Heart right ventricle (tissue), 16 donors: ENCODE results near the gene GOSR2. TPM values are rescaled to one million over a fixed set of nuclear protein-coding genes. Genes with fewer than 3 reads are reported as not detected.

Source experiments
- ATAC-seq, 8 donors: fragments of 200-7000 bp; cut with Tn5 transposase; one replicate each; pipeline ENCODE4 v1.9.1; 2020; ENCODE audit warnings: mild to moderate bottlenecking in 8 of 8, moderate library complexity in 8 of 8, moderate number of reproducible peaks in 1 of 8
- DNase-seq, 2 donors: peaks; one replicate each; pipeline ENCODE4 v3.0.0-alpha.2; 2020
- H3K27ac ChIP-seq, 10 donors: fragments of 200-600 bp; sonication (generic) in 2 of 10; one replicate each; pipeline versions ENCODE4 v1.5.0 to v1.8.0; 2020 to 2022; ENCODE audit warnings: mild to moderate bottlenecking in 3 of 10
- H3K27me3 ChIP-seq, 7 donors: fragments of 200-600 bp; one replicate each; pipeline ENCODE4 v1.8.0; 2021 to 2022; ENCODE audit warnings: mild to moderate bottlenecking in 2 of 7
- H3K36me3 ChIP-seq, 9 donors: fragments of 200-600 bp; sonication (generic) in 1 of 9; one replicate each; pipeline versions ENCODE4 v1.5.0 to v1.8.0; 2020 to 2022; ENCODE audit warnings: mild to moderate bottlenecking in 2 of 9
- H3K4me1 ChIP-seq, 9 donors: fragments of 200-600 bp; sonication (generic) in 1 of 9; one replicate each; pipeline versions ENCODE4 v1.5.0 to v1.8.0; 2020 to 2022; ENCODE audit warnings: mild to moderate bottlenecking in 4 of 9
- H3K4me3 ChIP-seq, 10 donors: fragments of 200-600 bp; sonication (generic) in 2 of 10; one replicate each; pipeline versions ENCODE4 v1.5.0 to v1.8.0; 2020 to 2022; ENCODE audit warnings: mild to moderate bottlenecking in 7 of 10, moderate library complexity in 2 of 10
- H3K9me3 ChIP-seq, 11 donors: fragments of 200-600 bp in 10 of 11; sonication (generic) in 2 of 11; one replicate each; pipeline versions ENCODE4 v1.5.0 to v1.8.0; 2013 to 2022; ENCODE audit warnings: mild to moderate bottlenecking in 2 of 11, control low read depth in 1 of 11, moderate library complexity in 1 of 11
- CTCF ChIP-seq, 9 donors: fragments of 200-600 bp; sonication (generic) in 2 of 9; IDR thresholded peaks; one replicate each; pipeline versions ENCODE4 v1.5.0 to v1.8.0; 2021 to 2022; ENCODE audit warnings: antibody characterized with exemption in 9 of 9, mild to moderate bottlenecking in 5 of 9, moderate library complexity in 1 of 9
- WGBS, 2 donors: extraction: QIAGEN DNeasy Blood & Tissue Kit; methylation state at CpG; one replicate each; pipeline ENCODE4 v1.1.7; 2013; ENCODE audit warnings: inconsistent platforms in 1 of 2; 5-methylcytosine and 5-hydroxymethylcytosine counted together
- intact Hi-C, 10 donors: fragments of 100-400 bp; cut with DNase I; formaldehyde crosslinking; loops; one replicate each; pipeline versions ENCODE4 v1.11.1 to v1.14.2; 2022
- polyA plus RNA-seq, 2 donors: library from polyadenylated mRNA; stranded (reverse); fragments of 200-250 nt; gene quantifications; one replicate each; pipeline ENCODE4 v1.2.3, GENCODE V29; 2013
- total RNA-seq, 10 donors: library from RNA; stranded (reverse); fragmentation: NEBNext Ultra II Directional in 3 of 10; extraction: Animal tissue kit (Norgen Biotek cat#: 25700) in 3 of 10; gene quantifications; one replicate each; pipeline versions ENCODE4 v1.2.1 to v1.2.4, GENCODE V29; 2021 to 2023
- donor health status: Arrhythmogenic right ventricular cardiomyopathy.
- donor health status: ischemic (EF 13 %, LVEDD 7.1; RV severe dilation, severe dysfunction).
- donor health status: healthy with polysubstance abuse.
- donor health status: DM: no; HTN: yes; CAD: no.
- donor health status: DM: no; HTN: no; CAD: no.
- donor health status: ischemic (EF 25% LVEDD 6.9; RV normal size, moderate dysfunction).
- donor health status: ischemic (EF 25% LVEDD 5.7; RV mildly dilated, moderate dysfunction).
- donor health status: healthy.
- donor health status: DM: yes; HTN: yes; CAD: no.
- donor health status: Ischemic cardiomyopathy.
- donor health status: ischemic (EF 35%, LVEDD 5.7; RV mildly dilated, moderate dysfunction).
- donor health status: nonischemic (EF 11% LVEDD 7.7; RV severe dilation, severe dysfunction).
- donor health status: DM: yes; HTN: yes; CAD: no.
- donor health status: PGD.
- donor health status: ischemic (EF 29% LVEDD 5.4; RV normal size, mild dysfunction).
- donor health status: nonischemic (EF 23%, LVEDD 6.1; RV moderate dilation, normal function).

Gene GOSR2
- total and polyA plus RNA-seq, 12 donors, result 20.3 to 47.3 (median 40.0) TPM

- intact Hi-C loops, result loop anchor here in 2 of 10 donors (5.0 to 10.0 kb wide), 2 partner anchors 49 to 104 kb away; no protein-coding TSS in a partner anchor
- DNase-seq, result no peak
- WGBS, 2 donors, result 88 to 93% methylated on average over 5 of the region's 5 CpGs
- ATAC-seq, result no peak
- no peak overlapping the region for H3K27ac ChIP-seq
- H3K36me3 ChIP-seq, result peaks cover 0 to 15% (median 0%) of the 10 kb centered on the region in 9 donors
- no peak overlapping the region for H3K4me3 ChIP-seq
- H3K9me3 ChIP-seq, result no peaks in the 10 kb centered on the region
- no peak for TF ChIP-seq CTCF (IDR thresholded peaks at IDR 0.05)
- H3K4me1 ChIP-seq, result peaks cover 0 to 27% (median 10%) of the 10 kb centered on the region in 9 donors
- peaks cover 0 to 16% (median 0%) of the 10 kb centered on the region in 7 donors for H3K27me3 ChIP-seq
These were observed 25.6 kb downstream of the GOSR2 start for GRCh38 chr17:46948544-46948943.

- 86 to 89% methylated on average over 11 of the region's 11 CpGs for WGBS, 2 donors
- no peak overlapping the region for H3K4me3 ChIP-seq
- peaks cover 0 to 15% (median 0%) of the 10 kb centered on the region in 9 donors for H3K36me3 ChIP-seq
- DNase-seq (no peak), ATAC-seq (no peak)
- peaks cover 0 to 17% (median 0%) of the 10 kb centered on the region in 9 donors for H3K4me1 ChIP-seq
- intact Hi-C loops, result loop anchor here in 2 of 10 donors (5.0 to 10.0 kb wide), 2 partner anchors 48 to 105 kb away; no protein-coding TSS in a partner anchor
- no peak for TF ChIP-seq CTCF (IDR thresholded peaks at IDR 0.05)
- peaks cover 0 to 4% (median 0%) of the 10 kb centered on the region in 11 donors for H3K9me3 ChIP-seq
- H3K27me3 ChIP-seq, result peaks cover 0 to 16% (median 0%) of the 10 kb centered on the region in 7 donors
- no peak overlapping the region for H3K27ac ChIP-seq
These were observed 26.6 kb downstream of the GOSR2 start for GRCh38 chr17:46949291-46950174.

GRCh38 chr17:46950342-46950996 lies 27.5 kb downstream of the GOSR2 start:
- no peak for TF ChIP-seq CTCF (IDR thresholded peaks at IDR 0.05)
- intact Hi-C loops, result no loop called here
- Histone ChIP-seq H3K27me3 (peaks cover 0 to 16% (median 0%) of the 10 kb centered on the region in 7 donors), H3K4me1 (peaks cover 0 to 9% (median 0%) of the 10 kb centered on the region in 9 donors), H3K4me3 (no peak overlapping the region), H3K9me3 (peaks cover 0 to 4% (median 0%) of the 10 kb centered on the region in 11 donors), H3K36me3 (peaks cover 0 to 15% (median 0%) of the 10 kb centered on the region in 9 donors), H3K27ac (no peak overlapping the region)
- WGBS, 2 donors, result 72 to 75% methylated on average over 7 of the region's 7 CpGs
- peak in 1 of 8 donors; percentile 13 for ATAC-seq
- no peak for DNase-seq

GRCh38 chr17:46950997-46951621 lies 28.1 kb downstream of the GOSR2 start:
- 47 to 49% methylated on average over 16 of the region's 16 CpGs for WGBS, 2 donors
- intact Hi-C loops, result no loop called here

More at GRCh38 chr17:46950997-46951621, 28.1 kb downstream of the GOSR2 start:
- peaks cover 0 to 4% (median 0%) of the 10 kb centered on the region in 11 donors for H3K9me3 ChIP-seq
- ATAC-seq (peak in 5 of 8 donors; percentile 29 to 93 (median 71)), DNase-seq (no peak)
- H3K27ac ChIP-seq, result no peak overlapping the region
- TF ChIP-seq CTCF (IDR thresholded peaks at IDR 0.05), result no peak
- peaks cover 0 to 15% (median 0%) of the 10 kb centered on the region in 9 donors for H3K36me3 ChIP-seq
- peaks cover 0 to 9% (median 0%) of the 10 kb centered on the region in 9 donors for H3K4me1 ChIP-seq
- H3K4me3 ChIP-seq, result no peak overlapping the region
- peaks cover 0 to 16% (median 0%) of the 10 kb centered on the region in 7 donors for H3K27me3 ChIP-seq
